ENCODE results near the gene KIF26B.

The KIF26B gene

GRCh38 chr1:245209658-245210435, 55.1 kb downstream of the KIF26B start:
- DNase-seq (ENCODE audit: low spot score) = no peak

- no peak for DNase-seq (ENCODE audit: low spot score)
These were observed 56.4 kb downstream of the KIF26B start for GRCh38 chr1:245211035-245211749.

- DNase-seq (ENCODE audit: low spot score) = no peak
These were observed 57.0 kb downstream of the KIF26B start for GRCh38 chr1:245211761-245212160.

- DNase-seq (ENCODE audit: low spot score) = no peak
These were observed 57.5 kb downstream of the KIF26B start for GRCh38 chr1:245212221-245212710.

- no peak for DNase-seq (ENCODE audit: low spot score)
These were observed 58.5 kb downstream of the KIF26B start for GRCh38 chr1:245213066-245213831.

- no peak for DNase-seq (ENCODE audit: low spot score)
These were observed 60.3 kb downstream of the KIF26B start for GRCh38 chr1:245215071-245215470.

- peak; percentile 10 for DNase-seq (ENCODE audit: low spot score)
These were observed 61.8 kb downstream of the KIF26B start for GRCh38 chr1:245216366-245217115.

GRCh38 chr1:245217853-245218608, 63.2 kb downstream of the KIF26B start:
- no peak for DNase-seq (ENCODE audit: low spot score)

GRCh38 chr1:245220381-245220985, 65.7 kb downstream of the KIF26B start:
- no peak for DNase-seq (ENCODE audit: low spot score)

GRCh38 chr1:245221805-245222204, 67.0 kb downstream of the KIF26B start:
- no peak for DNase-seq (ENCODE audit: low spot score)

- no peak for DNase-seq (ENCODE audit: low spot score)
These were observed 68.3 kb downstream of the KIF26B start for GRCh38 chr1:245222931-245223595.

GRCh38 chr1:245225322-245226202, 70.8 kb downstream of the KIF26B start:
- no peak for DNase-seq (ENCODE audit: low spot score)

- DNase-seq (ENCODE audit: low spot score) = no peak
These were observed 71.4 kb downstream of the KIF26B start for GRCh38 chr1:245226203-245226499.

GRCh38 chr1:245229051-245229450, 74.3 kb downstream of the KIF26B start:
- DNase-seq (ENCODE audit: low spot score) = no peak

GRCh38 chr1:245232931-245233330, 78.1 kb downstream of the KIF26B start:
- no peak for DNase-seq (ENCODE audit: low spot score)

GRCh38 chr1:245234217-245235081, 79.7 kb downstream of the KIF26B start:
- peak; percentile 66 for DNase-seq (ENCODE audit: low spot score)

GRCh38 chr1:245235156-245235555, 80.4 kb downstream of the KIF26B start:
- no peak for DNase-seq (ENCODE audit: low spot score)

- no peak for DNase-seq (ENCODE audit: low spot score)
These were observed 85.9 kb downstream of the KIF26B start for GRCh38 chr1:245240648-245241165.

All from Ammon's horn (tissue), 1 donor.